ENCODE measurements around the gene NOS1AP.

DNA sequence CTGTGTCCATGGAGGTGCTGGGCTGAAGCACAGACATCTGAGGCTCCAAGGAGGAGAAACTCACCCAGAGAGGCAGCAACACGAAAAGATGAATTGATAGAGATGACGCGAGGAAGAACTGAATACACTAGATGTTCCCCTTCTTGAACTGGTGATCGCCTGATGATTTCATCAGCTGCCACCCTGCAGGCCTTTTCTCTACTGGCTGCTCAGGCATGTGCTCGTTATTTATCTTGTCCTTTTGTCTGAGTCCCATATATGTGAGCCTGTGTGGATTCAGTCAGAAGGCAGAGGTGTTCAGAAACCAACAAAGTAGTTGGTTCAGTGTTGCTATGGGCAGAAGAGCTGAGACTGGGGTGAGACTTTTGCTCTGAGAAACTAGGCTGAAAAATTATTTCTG lies 202.9 kb downstream of the NOS1AP start:
- TF ChIP-seq ZBTB8A (IDR thresholded peaks at IDR 0.05; ENCODE audit: partially characterized antibody) = no peak
- TF ChIP-seq JUN (IDR thresholded peaks at IDR 0.05; ENCODE audit: borderline replicate concordance, low read depth, low read length) = no peak
- no peak for TF ChIP-seq JUN (CRISPR knock-in tag; IDR thresholded peaks at IDR 0.05; ENCODE audit: borderline replicate concordance)
- no peak for TF ChIP-seq MAZ (CRISPR knock-in tag; conservative IDR thresholded peaks at IDR 0.05 in 1 of 2, IDR thresholded peaks at IDR 0.05 in 1 of 2)
- TF ChIP-seq ZNF121 (CRISPR knock-in tag; conservative IDR thresholded peaks at IDR 0.05) = no peak
- TF ChIP-seq SIN3A (IDR thresholded peaks at IDR 0.05; ENCODE audit: borderline replicate concordance in 2 of 2, control insufficient read depth in 1 of 2, low read depth in 2 of 2, low read length in 2 of 2) = no peak
- TF ChIP-seq CTCF (IDR thresholded peaks at IDR 0.05 in 2 of 3, conservative IDR thresholded peaks at IDR 0.05 in 1 of 3; ENCODE audit: insufficient read depth in 2 of 3, low read depth in 1 of 3, low read length in 3 of 3) = no peak
- no peak for TF ChIP-seq SAFB2 (IDR thresholded peaks at IDR 0.05; ENCODE audit: borderline replicate concordance, low read depth, low read length, severe bottlenecking)
- no peak for TF ChIP-seq SOX6 (IDR thresholded peaks at IDR 0.05)
- TF ChIP-seq ZNF12 (CRISPR knock-in tag; IDR thresholded peaks at IDR 0.05) = no peak
- no peak for TF ChIP-seq POLR2AphosphoS5 (IDR thresholded peaks at IDR 0.05; ENCODE audit: control insufficient read depth, insufficient read depth, low read depth, low read length)
